H1 (cell line): ENCODE measurements around the gene HDAC3. TPM values are rescaled to one million over a fixed set of nuclear protein-coding genes. Genes with fewer than 3 reads are reported as not detected.

ENCODE experiments used
- CTCF ChIA-PET: fragments of 300-600 bp; sonication (Branson Sonifier 250); formaldehyde crosslinking; loops from one replicate; lab custom pipeline; 2021; ENCODE audit not compliant: partially characterized antibody; lab: Charles Lee
- POLR2A ChIA-PET: fragments of 300-600 bp; sonication (Branson Sonifier 250); formaldehyde crosslinking; loops from one replicate; lab custom pipeline; 2021; ENCODE audit warnings: inconsistent platforms; ENCODE audit not compliant: partially characterized antibody; lab: Charles Lee
- DNase-seq, 2 experiments: peaks; one replicate each; pipeline versions ENCODE4 v3.0.0 to v3.0.0-alpha.2; 2010 to 2022; ENCODE audit warnings: low spot score in 2 of 2, low read depth in 1 of 2, mixed read lengths in 1 of 2
- FAIRE-seq: peaks from 2 replicates; lab custom pipeline; 2011; peaks lifted over from hg19 to GRCh38; lab: Jason Lieb, UNC
- H2AFZ ChIP-seq: 2 replicates; pipeline ENCODE4 v1.8.1; 2012; ENCODE audit warnings: low read length, inconsistent platforms
- H2AK5ac ChIP-seq: 2 replicates; pipeline ENCODE4 v1.6.1; 2013; ENCODE audit warnings: low read depth, low read length
- H2BK120ac ChIP-seq: replicated peaks from 2 replicates; pipeline ENCODE3; 2013; ENCODE audit warnings: low read depth, low read length, inconsistent platforms
- H2BK12ac ChIP-seq: 2 replicates; pipeline ENCODE4 v1.6.1; 2013; ENCODE audit warnings: low read depth, low read length
- H2BK15ac ChIP-seq: 2 replicates; pipeline ENCODE4 v1.6.1; 2013; ENCODE audit warnings: low read length
- H2BK20ac ChIP-seq: 2 replicates; pipeline ENCODE4 v1.6.1; 2013; ENCODE audit warnings: low read length
- H2BK5ac ChIP-seq: 2 replicates; pipeline ENCODE4 v1.6.1; 2013; ENCODE audit warnings: low read depth, low read length
- H3K14ac ChIP-seq: 2 replicates; pipeline ENCODE4 v1.6.1; 2013; ENCODE audit warnings: inconsistent platforms; ENCODE audit not compliant: insufficient read length
- H3K18ac ChIP-seq: 2 replicates; pipeline ENCODE4 v1.6.1; 2013; ENCODE audit warnings: low read length; ENCODE audit errors: extremely low read depth
- H3K23ac ChIP-seq: 2 replicates; pipeline ENCODE4 v1.6.1; 2013; ENCODE audit warnings: inconsistent platforms; ENCODE audit not compliant: insufficient read length
- H3K23me2 ChIP-seq: 2 replicates; pipeline ENCODE4 v1.6.1; 2013; ENCODE audit warnings: low read depth, low read length
- H3K27ac ChIP-seq: 2 replicates; pipeline ENCODE4 v1.6.1; 2011; ENCODE audit warnings: low read depth, low read length, inconsistent platforms
- H3K27me3 ChIP-seq, 4 experiments: replicated peaks in 1 of 4; 1 replicate in 1 of 4; 2 replicates in 3 of 4; pipeline versions ENCODE4 v1.6.1 to v1.8.1; 2011 to 2013; ENCODE audit warnings: low read length in 3 of 4, mild to moderate bottlenecking in 3 of 4, inconsistent platforms in 2 of 4, mixed read lengths in 2 of 4, moderate library complexity in 1 of 4; ENCODE audit not compliant: control insufficient read depth in 3 of 4, insufficient read depth in 3 of 4; ENCODE audit errors: extremely low read depth in 1 of 4
- H3K36me3 ChIP-seq, 4 experiments: 2 replicates each; pipeline versions ENCODE4 v1.6.1 to v1.8.1; 2011 to 2013; ENCODE audit warnings: mild to moderate bottlenecking in 4 of 4, low read length in 3 of 4, moderate library complexity in 2 of 4, control low read depth in 1 of 4, inconsistent platforms in 1 of 4; ENCODE audit not compliant: insufficient read depth in 4 of 4, control insufficient read depth in 2 of 4
- H3K4ac ChIP-seq: replicated peaks from 2 replicates; pipeline ENCODE3; 2013; ENCODE audit warnings: low read length, low read depth, mixed read lengths, inconsistent platforms; ENCODE audit not compliant: insufficient read length
- H3K4me1 ChIP-seq, 4 experiments: replicated peaks in 1 of 4; 1 replicate in 1 of 4; 2 replicates in 3 of 4; pipeline versions ENCODE4 v1.6.1 to v1.8.1; 2011 to 2013; ENCODE audit warnings: low read length in 3 of 4, inconsistent platforms in 2 of 4, mixed read lengths in 1 of 4; ENCODE audit not compliant: insufficient read depth in 4 of 4, control insufficient read depth in 3 of 4
- H3K4me2 ChIP-seq, 2 experiments: 2 replicates each; pipeline versions ENCODE4 v1.6.1 to v1.8.1; 2011 to 2013; ENCODE audit warnings: low read depth in 2 of 2, low read length in 2 of 2, control low read depth in 1 of 2, inconsistent platforms in 1 of 2, mild to moderate bottlenecking in 1 of 2; ENCODE audit not compliant: insufficient read depth in 1 of 2
- H3K4me3 ChIP-seq, 4 experiments: fragments of 200-600, 300-600 bp in 1 of 4; sonication (generic), shearing (Covaris generic), sonication (Bioruptor Twin) in 1 of 4; 2 replicates each; pipeline versions ENCODE4 v1.5.1 to v1.8.1; 2011 to 2016; ENCODE audit warnings: low read length in 4 of 4, low read depth in 3 of 4, control low read depth in 2 of 4, inconsistent platforms in 2 of 4, mild to moderate bottlenecking in 2 of 4, mixed read lengths in 1 of 4, moderate library complexity in 1 of 4; ENCODE audit not compliant: insufficient read depth in 2 of 4; ENCODE audit errors: extremely low read depth in 1 of 4
- H3K56ac ChIP-seq: replicated peaks from 2 replicates; pipeline ENCODE3; 2013; ENCODE audit warnings: low read depth, mild to moderate bottlenecking, mixed read lengths, low read length, inconsistent platforms; ENCODE audit not compliant: insufficient read length
- H3K79me1 ChIP-seq: 2 replicates; pipeline ENCODE4 v1.6.1; 2013; ENCODE audit warnings: low read depth, low read length, control low read depth
- H3K79me2 ChIP-seq, 2 experiments: 2 replicates each; pipeline versions ENCODE4 v1.6.1 to v1.8.1; 2012 to 2013; ENCODE audit warnings: low read length in 2 of 2, mild to moderate bottlenecking in 2 of 2, inconsistent platforms in 1 of 2; ENCODE audit not compliant: insufficient read depth in 2 of 2, control insufficient read depth in 1 of 2
- H3K9ac ChIP-seq, 4 experiments: replicated peaks in 1 of 4; 1 replicate in 1 of 4; 2 replicates in 3 of 4; pipeline versions ENCODE4 v1.6.1 to v1.8.1; 2011 to 2013; ENCODE audit warnings: low read depth in 3 of 4, low read length in 3 of 4, control low read depth in 2 of 4, mild to moderate bottlenecking in 2 of 4, moderate library complexity in 2 of 4, inconsistent platforms in 1 of 4; ENCODE audit errors: extremely low read depth in 1 of 4
- H3K9me3 ChIP-seq, 2 experiments: 2 replicates each; pipeline versions ENCODE4 v1.6.1 to v1.8.1; 2012 to 2013; ENCODE audit warnings: mild to moderate bottlenecking in 2 of 2, moderate library complexity in 2 of 2, control low read depth in 1 of 2, inconsistent platforms in 1 of 2, low read depth in 1 of 2, low read length in 1 of 2, mixed read lengths in 1 of 2; ENCODE audit not compliant: insufficient read depth in 2 of 2
- H4K20me1 ChIP-seq, 2 experiments: replicated peaks in 1 of 2; 2 replicates each; pipeline versions ENCODE3 to v1.8.1; 2011 to 2013; ENCODE audit warnings: inconsistent platforms in 2 of 2, low read length in 2 of 2, mild to moderate bottlenecking in 1 of 2; ENCODE audit not compliant: insufficient read depth in 2 of 2, control insufficient read depth in 1 of 2
- H4K5ac ChIP-seq: 2 replicates; pipeline ENCODE4 v1.6.1; 2013; ENCODE audit warnings: low read length, low read depth, mixed read lengths, inconsistent platforms; ENCODE audit not compliant: insufficient read length
- H4K8ac ChIP-seq: 2 replicates; pipeline ENCODE4 v1.8.0; 2013; ENCODE audit warnings: mild to moderate bottlenecking, moderate library complexity, low read length, inconsistent platforms; ENCODE audit not compliant: insufficient read depth; ENCODE audit errors: extremely low read depth
- H4K91ac ChIP-seq: replicated peaks from 2 replicates; pipeline ENCODE3; 2013; ENCODE audit warnings: low read length, mixed read lengths, inconsistent platforms; ENCODE audit not compliant: insufficient read length
- CBX8 ChIP-seq: fragments of 300-800, 300-1000 bp; sonication (generic); IDR thresholded peaks from 2 replicates; pipeline ENCODE4 v1.7.1; 2016; ENCODE audit warnings: low read depth, low read length, borderline replicate concordance
- CHD2 ChIP-seq: IDR thresholded peaks from 2 replicates; pipeline ENCODE4 v1.6.1; 2012; ENCODE audit warnings: low read length, improper control_type of control experiment
- EGR1 ChIP-seq: IDR thresholded peaks from 2 replicates; pipeline ENCODE4 v1.6.1; 2011; ENCODE audit warnings: low read depth, low read length, borderline replicate concordance
- JUND ChIP-seq: IDR thresholded peaks from 2 replicates; pipeline ENCODE4 v1.6.1; 2011; ENCODE audit warnings: mild to moderate bottlenecking, improper control_type of control experiment, low read length
- MAFK ChIP-seq: IDR thresholded peaks from 2 replicates; pipeline ENCODE4 v1.6.1; 2012; ENCODE audit warnings: low read depth, mild to moderate bottlenecking, improper control_type of control experiment, low read length
- POLR2AphosphoS5 ChIP-seq: IDR thresholded peaks from 2 replicates; pipeline ENCODE4 v1.6.1; 2011; ENCODE audit warnings: low read depth, low read length
- RBBP5 ChIP-seq: IDR thresholded peaks from 2 replicates; pipeline ENCODE4 v1.7.1; 2012; ENCODE audit warnings: low read depth, mild to moderate bottlenecking, inconsistent platforms, low read length, moderate library complexity, borderline replicate concordance
- RFX5 ChIP-seq: IDR thresholded peaks from 2 replicates; pipeline ENCODE4 v1.6.1; 2011; ENCODE audit warnings: low read depth, low read length, improper control_type of control experiment, borderline replicate concordance
- SAP30 ChIP-seq: fragments of 300-600 bp; sonication (generic); IDR thresholded peaks from 2 replicates; pipeline ENCODE4 v1.7.1; 2012; ENCODE audit warnings: low read length, moderate library complexity, mild to moderate bottlenecking, inconsistent platforms; ENCODE audit not compliant: insufficient read depth, insufficient replicate concordance
- SIRT6 ChIP-seq: IDR thresholded peaks from one replicate; pipeline ENCODE4 v1.7.1; 2012; ENCODE audit warnings: low read length, inconsistent platforms
- SP2 ChIP-seq: IDR thresholded peaks from 2 replicates; pipeline ENCODE4 v1.6.1; 2012; ENCODE audit warnings: mild to moderate bottlenecking, low read length, inconsistent platforms
- SUZ12 ChIP-seq: fragments of 200-600 bp; sonication (generic); IDR thresholded peaks from 2 replicates; pipeline ENCODE4 v1.6.1; 2012; ENCODE audit warnings: mild to moderate bottlenecking, inconsistent platforms, low read length, moderate library complexity, mixed read lengths
- TAF1 ChIP-seq: IDR thresholded peaks from 2 replicates; pipeline ENCODE4 v1.6.1; 2011; ENCODE audit warnings: mild to moderate bottlenecking, low read depth, low read length
- TAF7 ChIP-seq: optimal IDR thresholded peaks from 2 replicates; pipeline ENCODE3; 2011; ENCODE audit warnings: low read depth, mild to moderate bottlenecking, inconsistent platforms, low read length, moderate library complexity, borderline replicate concordance
- YY1 ChIP-seq: IDR thresholded peaks from 2 replicates; pipeline ENCODE4 v1.6.1; 2011; ENCODE audit warnings: low read depth, mild to moderate bottlenecking, low read length
- WGBS, 2 experiments: shearing (Covaris generic) in 1 of 2; methylation state at CpG; one replicate each; pipeline versions ENCODE4 v1.1.6 to v1.1.7; 2013 to 2015; ENCODE audit warnings: low lambda C conversion rate in 2 of 2, mixed read lengths in 2 of 2, inconsistent platforms in 1 of 2, low coverage in 1 of 2, missing lambda C conversion rate in 1 of 2; ENCODE audit not compliant: insufficient replicate concordance in 2 of 2, insufficient coverage in 1 of 2, insufficient read length in 1 of 2; ENCODE audit errors: extremely low coverage in 1 of 2, missing lambda C conversion rate in 1 of 2; 5-methylcytosine and 5-hydroxymethylcytosine counted together
- polyA plus RNA-seq, 7 experiments: library from polyadenylated mRNA; depleted of rRNA in 3 of 7; stranded (reverse) in 5 of 7; unstranded in 2 of 7; fragments of >200 nt in 5 of 7; fragments of 200-250 nt in 2 of 7; gene quantifications; 1 replicate in 5 of 7; 2 replicates in 1 of 7; 4 replicates in 1 of 7; pipeline versions ENCODE4 v1.2.1 to v1.2.3, GENCODE V29; 2011 to 2013; ENCODE audit warnings: missing spikeins in 2 of 7, mixed read lengths in 2 of 7
- total RNA-seq: library from RNA; stranded (reverse); fragmentation: NEBNext Ultra II Directional; extraction: Animal tissue kit (Norgen Biotek cat#: 25700); gene quantifications from 2 replicates; pipeline ENCODE4 v1.2.1, GENCODE V29; 2021

Gene HDAC3
- total and polyA plus RNA-seq, 2 of the 8 experiments (the other 6 are each of a cell fraction or from before 2014, with no cell fraction given), result 99.0 to 120 TPM

DNA sequence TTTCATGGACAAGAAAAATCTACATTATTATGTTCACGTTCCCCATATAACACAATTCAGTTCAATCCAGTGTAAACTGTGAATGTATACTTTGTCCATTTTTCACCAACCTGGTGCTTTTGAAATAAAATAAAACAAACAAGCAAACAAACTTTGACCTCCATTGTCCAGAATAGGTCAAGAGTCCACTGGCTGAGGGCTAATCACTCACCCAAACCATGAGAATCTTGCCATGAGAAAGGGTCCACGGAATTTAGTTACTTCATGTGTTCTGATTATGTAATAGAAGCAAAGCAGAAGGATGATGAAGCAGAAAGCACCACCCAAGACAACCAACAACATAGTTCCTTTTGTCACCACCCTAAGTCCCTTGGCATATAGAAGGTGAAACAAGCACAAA is 46.5 kb downstream of the HDAC3 start:
- no peak overlapping the region for H3K14ac ChIP-seq
- no peak overlapping the region for H3K23ac ChIP-seq
- H3K9me3 ChIP-seq, result no peaks in the 10 kb centered on the region
- no peaks in the 10 kb centered on the region for H3K27me3 ChIP-seq
- no peak overlapping the region for H3K9ac ChIP-seq
- H4K91ac ChIP-seq, result no peak overlapping the region
- H3K79me2 ChIP-seq, result peaks cover 0 to 30% of the 10 kb centered on the region in 2 experiments; a peak in 2 of 4 replicates
- no peaks in the 10 kb centered on the region for H3K23me2 ChIP-seq
- H3K36me3 ChIP-seq, result peaks cover 2 to 17% (median 13%) of the 10 kb centered on the region in 4 experiments; a peak in 5 of 8 replicates
- no peak overlapping the region for H2BK20ac ChIP-seq
- whole genome bisulfite sequencing, 2 experiments, result 97% methylated on average over 2 of the region's 2 CpGs; no CpG with 5 or more reads in 1 of the 2 experiments
- no peak overlapping the region for H3K18ac ChIP-seq
- no peaks in the 10 kb centered on the region for H3K79me1 ChIP-seq
- H3K4me1 ChIP-seq, result no peaks in the 10 kb centered on the region
- H2BK120ac ChIP-seq, result no peak overlapping the region
- peaks cover 0 to 8% of the 10 kb centered on the region in 2 experiments for H4K20me1 ChIP-seq
- FAIRE-seq, result no peak
- H2AK5ac ChIP-seq, result no peak overlapping the region
- H4K5ac ChIP-seq, result no peak overlapping the region
- no peak for TF ChIP-seq CBX8
- no peak for TF ChIP-seq SP2
- no peak for TF ChIP-seq RBBP5
- TF ChIP-seq MAFK, result no peak
- no peak for TF ChIP-seq TAF1
- TF ChIP-seq EGR1, result no peak
- TF ChIP-seq SAP30, result no peak
- no peak for TF ChIP-seq SIRT6
- TF ChIP-seq POLR2AphosphoS5, result no peak
- TF ChIP-seq SUZ12, result no peak
- no peak for TF ChIP-seq RFX5
- no peak for TF ChIP-seq YY1
- no peak for TF ChIP-seq JUND
- TF ChIP-seq CHD2, result no peak
- no peak for TF ChIP-seq TAF7
- TF ChIP-seq, all 59 proteins: peak for 0
- no peak overlapping the region for H3K4me3 ChIP-seq
- no peak overlapping the region for H2AFZ ChIP-seq
- H2BK12ac ChIP-seq, result no peak overlapping the region
- no peak overlapping the region for H2BK5ac ChIP-seq
- H3K4me2 ChIP-seq, result no peak overlapping the region
- H3K56ac ChIP-seq, result no peak overlapping the region
- H3K4ac ChIP-seq, result no peak overlapping the region
- ChIA-PET CTCF (interaction anchor here (1.4 to 6.7 kb wide), 5 partner anchors 21 to 53 kb away, joined by 3 to 150 read pairs (median 32); partner anchors contain the start of genes DIAPH1, HDAC3 and RELL2), POLR2A (interaction anchor here (0.6 to 6.0 kb wide), 2 partner anchors 24 to 28 kb away, joined by 3 to 31 read pairs; partner anchors contain the start of gene DIAPH1)
- no peak for DNase-seq
- H4K8ac ChIP-seq, result no peak overlapping the region
- H3K27ac ChIP-seq, result no peak overlapping the region
- H2BK15ac ChIP-seq, result no peak overlapping the region
